Activated naive CD4-positive, alpha-beta T cell treated with anti-CD3 and anti-CD28 coated beads, Interleukin-2, amount 50 U/mL, for 72 hours (primary cell): ENCODE measurements around the gene S100PBP. TPM values are rescaled to one million over a fixed set of nuclear protein-coding genes. Genes with fewer than 3 reads are reported as not detected.
"Not testable (repeated sequence)": the region's sequence is repeated elsewhere in the genome, so short reads cannot be mapped to it uniquely, and the experiment has no call there.

ENCODE experiments used
- ATAC-seq, 2 donors: fragments of 150-1000 bp; cut with Tn5 transposase; 2 replicates each; pipeline ENCODE4 v1.10.0; 2021; ENCODE audit warnings: mild to moderate bottlenecking in 2 of 2, moderate library complexity in 2 of 2
- DNase-seq, 2 donors: peaks; one replicate each; pipeline ENCODE4 v3.0.0; 2021 to 2022; ENCODE audit warnings: low spot score in 2 of 2
- H3K27ac Mint-ChIP-seq, 2 donors: one replicate each; pipeline ENCODE4 v1.8.0; 2022; ENCODE audit warnings: mild to moderate bottlenecking in 2 of 2, mixed read lengths in 2 of 2
- H3K36me3 Mint-ChIP-seq, 2 donors: one replicate each; pipeline ENCODE4 v1.8.0; 2022; ENCODE audit warnings: mixed read lengths in 2 of 2
- H3K9me3 Mint-ChIP-seq, 2 donors: one replicate each; pipeline ENCODE4 v1.8.0; 2022; ENCODE audit warnings: mixed read lengths in 2 of 2
- total RNA-seq, 2 donors: library from RNA; stranded (reverse); gene quantifications; one replicate each; pipeline ENCODE4 v1.2.3, GENCODE V29; 2022

Gene S100PBP
- total RNA-seq, 2 donors from 2014 or later = 41.5 to 73.0 TPM

DNA sequence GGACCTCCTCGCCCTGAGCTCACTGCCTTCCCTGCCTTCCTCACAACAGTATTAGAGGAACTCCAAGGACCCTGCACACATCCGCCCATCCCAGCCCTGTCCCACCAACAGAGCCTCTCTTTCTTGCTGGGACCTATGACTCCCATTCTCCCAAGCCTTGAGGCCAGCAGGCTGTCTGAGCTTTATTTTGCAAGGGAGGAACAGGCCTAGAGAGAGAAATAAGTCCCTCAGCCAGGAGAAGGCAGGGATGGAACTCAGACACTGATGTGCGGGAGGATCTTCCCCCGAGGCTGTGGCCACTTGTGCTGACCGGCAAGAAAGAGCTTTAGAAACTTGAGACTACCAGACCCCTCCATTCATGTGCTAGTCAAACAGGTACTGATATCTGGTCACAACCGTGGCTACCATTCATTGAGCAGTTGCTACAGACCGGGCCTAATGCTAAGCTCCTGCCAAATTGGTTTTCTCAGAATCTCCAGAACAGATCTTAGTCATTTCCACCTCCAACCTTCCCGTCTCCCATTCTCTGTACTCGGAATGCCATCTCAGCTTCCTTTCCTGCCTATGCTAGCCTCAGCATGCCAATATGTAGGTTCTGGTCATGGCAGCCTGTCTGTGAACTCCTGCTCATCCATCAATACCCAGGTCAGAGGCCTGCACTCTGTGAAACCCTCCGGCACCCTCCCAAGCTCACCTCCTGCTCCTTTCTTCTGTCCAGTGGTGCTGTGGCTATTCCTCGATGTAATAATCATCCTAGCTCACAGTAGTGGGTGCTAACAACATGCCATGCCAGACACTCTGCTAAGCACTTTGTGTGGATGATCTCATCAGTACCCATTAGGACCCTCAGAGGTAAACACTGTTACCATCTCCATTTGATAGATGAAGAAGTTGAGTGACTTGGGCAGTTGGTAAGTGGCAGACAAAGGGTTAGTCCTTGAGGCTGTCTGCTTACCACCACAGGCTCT is 79.9 kb downstream of the S100PBP start:
- Mint-ChIP-seq H3K9me3 (no peaks in the 10 kb centered on the region), H3K36me3 (no peaks in the 10 kb centered on the region), H3K27ac (no peak overlapping the region)
- DNase-seq (no peak), ATAC-seq (no peak)

DNA sequence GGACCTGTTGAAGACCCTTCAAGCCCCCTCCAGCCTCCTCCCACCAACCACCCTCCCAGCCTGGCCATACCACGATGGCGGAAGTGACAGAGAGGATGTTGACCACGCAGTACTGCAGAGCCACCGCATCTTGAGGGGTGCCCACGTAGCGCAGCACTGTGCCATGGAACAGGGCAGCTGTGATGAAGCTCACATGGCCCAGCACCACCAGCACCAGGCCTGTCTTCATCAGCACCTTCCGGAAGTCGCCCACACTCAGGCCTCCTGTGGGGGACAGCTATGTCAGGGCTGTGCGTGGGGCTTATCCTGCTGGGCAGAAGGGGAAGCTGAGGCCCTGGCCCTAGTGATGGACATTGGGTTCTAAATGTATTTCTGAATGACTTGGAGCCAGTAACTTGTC is 80.6 kb downstream of the S100PBP start:
- H3K36me3 Mint-ChIP-seq = no peaks in the 10 kb centered on the region
- ATAC-seq = no peak

DNA sequence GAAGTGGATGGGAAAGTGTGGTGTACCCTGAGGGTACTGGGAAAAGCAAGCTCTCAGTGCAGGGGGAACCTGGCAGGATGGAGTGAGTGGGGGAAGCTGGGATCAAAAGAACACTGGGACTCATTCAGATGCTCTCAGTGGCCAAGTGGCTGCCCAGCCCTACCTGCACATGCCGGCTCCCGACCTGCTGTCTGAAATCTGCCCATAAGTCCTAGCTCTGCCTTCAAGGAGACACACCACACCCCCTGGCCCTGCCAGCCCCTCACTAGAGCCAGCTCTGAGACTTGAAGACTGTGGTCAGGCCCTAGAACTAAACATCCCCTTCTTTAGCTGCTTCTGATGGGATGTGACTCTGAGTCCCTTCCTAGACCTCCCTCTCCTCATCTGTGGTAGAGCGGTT is 81.5 kb downstream of the S100PBP start:
- H3K27ac Mint-ChIP-seq = no peak overlapping the region

More for the DNA sequence above, 80.6 kb downstream of the S100PBP start:
- Mint-ChIP-seq H3K27ac (no peak overlapping the region), H3K9me3 (no peaks in the 10 kb centered on the region)
- no peak for DNase-seq

DNA sequence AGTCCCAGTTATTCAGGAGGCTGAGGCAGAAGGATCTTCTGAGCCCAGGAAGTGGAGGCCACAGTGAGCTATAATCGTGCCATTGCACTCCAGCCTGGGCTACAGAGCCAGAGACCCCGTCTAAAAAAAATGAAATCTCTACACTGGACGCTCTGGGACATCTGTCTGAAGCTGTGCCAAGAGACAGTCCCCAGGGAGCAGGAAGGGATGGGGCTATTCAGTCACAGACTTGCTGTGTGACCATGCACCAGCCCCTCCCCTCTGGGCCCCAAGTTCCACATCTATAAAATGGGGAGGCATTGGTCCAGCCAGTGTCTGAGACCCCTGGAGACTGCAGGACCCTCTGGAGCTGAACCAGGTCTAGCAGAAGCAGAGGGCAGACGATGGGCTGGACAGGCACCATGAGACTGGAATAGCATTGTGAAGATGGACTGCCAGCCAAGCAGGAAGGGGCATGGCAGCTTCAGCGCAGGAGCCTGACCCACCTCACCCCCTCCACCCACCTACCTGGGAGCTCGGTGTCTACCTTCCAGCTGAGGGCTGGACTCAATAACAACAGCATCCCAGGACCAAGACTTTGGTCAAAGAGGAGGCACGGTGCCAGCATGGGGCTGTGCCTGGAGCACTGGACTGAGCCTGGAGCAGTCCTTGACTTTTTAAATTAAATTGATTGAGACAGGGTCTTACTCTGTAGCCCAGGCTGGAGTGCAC is 82.3 kb downstream of the S100PBP start:
- DNase-seq (no peak), ATAC-seq (no peak)
- Mint-ChIP-seq H3K9me3 (no peaks in the 10 kb centered on the region), H3K36me3 (no peaks in the 10 kb centered on the region), H3K27ac (no peak overlapping the region)

More for the DNA sequence above, 81.5 kb downstream of the S100PBP start:
- H3K36me3 Mint-ChIP-seq = no peaks in the 10 kb centered on the region
- no peak for ATAC-seq
- no peak for DNase-seq
- no peaks in the 10 kb centered on the region for H3K9me3 Mint-ChIP-seq

DNA sequence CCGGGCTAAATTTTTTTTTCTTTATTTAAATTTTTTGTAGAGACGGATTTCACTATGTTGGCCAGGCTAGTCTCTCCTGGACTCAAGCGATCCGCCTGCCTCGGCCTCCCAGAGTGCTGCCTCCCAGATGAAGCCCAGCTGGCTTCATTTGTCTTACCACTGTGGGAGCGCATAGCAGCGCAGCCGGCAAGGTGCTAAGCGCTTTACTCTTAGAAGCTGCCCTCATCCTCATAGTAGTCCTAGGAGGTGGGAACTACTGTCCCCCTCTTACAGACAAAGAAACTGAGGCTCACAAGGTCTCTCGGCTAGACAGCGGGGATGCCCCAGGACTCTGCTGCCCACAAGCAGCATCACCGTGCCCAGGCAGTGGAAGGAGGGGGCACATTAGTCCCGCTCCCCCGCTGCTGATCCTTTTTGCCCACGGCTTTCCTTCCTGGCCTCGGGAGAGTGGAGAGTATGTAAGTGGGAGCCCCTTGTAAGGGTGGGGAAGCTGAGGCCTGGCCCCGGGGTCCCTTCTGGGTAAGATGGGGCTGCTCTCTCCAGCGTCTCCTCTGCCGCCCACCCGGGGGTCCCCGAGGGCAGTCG is 83.0 kb downstream of the S100PBP start:
- DNase-seq = no peak

DNA sequence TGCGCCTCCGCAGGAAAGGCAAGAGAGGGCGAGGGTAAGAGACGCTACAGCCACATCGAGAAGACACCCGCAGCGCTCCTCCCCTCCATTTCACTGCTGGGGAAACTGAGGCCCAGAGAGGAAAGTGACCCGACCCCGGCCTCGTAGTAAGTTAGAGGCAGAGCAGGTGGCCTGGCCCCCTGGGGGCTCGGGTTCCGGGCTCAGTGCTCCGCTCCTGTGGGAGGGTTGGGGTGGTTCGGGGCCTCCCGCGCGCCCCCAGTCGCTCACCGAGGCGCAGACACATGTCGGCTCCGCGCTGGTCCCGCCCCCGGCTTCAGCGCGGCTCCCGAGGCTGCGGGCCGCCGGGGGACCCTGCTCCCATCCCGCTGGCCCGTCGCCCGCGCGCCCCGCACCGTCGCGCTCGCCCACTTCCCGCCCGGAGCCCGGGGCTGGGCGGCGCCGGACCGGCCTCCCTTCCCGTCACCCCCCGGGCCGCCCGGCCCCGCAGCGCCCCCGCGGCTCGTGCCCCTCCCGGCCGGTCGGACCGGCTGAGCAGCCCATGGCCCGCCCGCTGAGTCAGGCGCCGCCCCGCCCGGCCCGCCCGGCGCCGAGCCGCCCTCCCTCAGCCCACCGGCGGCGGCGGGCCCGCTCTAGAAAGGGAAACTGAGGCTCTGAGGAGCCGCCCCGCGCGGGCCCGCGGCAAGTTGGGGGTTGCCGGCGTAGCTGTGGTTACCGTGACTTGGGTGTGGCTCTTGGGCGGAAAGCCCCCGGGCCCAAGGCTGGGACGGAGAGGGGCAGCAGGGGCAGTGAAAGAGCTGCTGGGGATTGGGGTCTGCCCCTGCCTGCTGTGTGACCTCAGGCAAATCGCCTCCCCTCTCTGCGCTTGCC is 83.7 kb downstream of the S100PBP start, which contains the start of gene TMEM54:
TMEM54 (minus strand) TSS at position 434 of the 867 bp plus-strand sequence; CDS start at position 283, 151 bp downstream.
- DNase-seq (peak in 1 of 2 donors; percentile 32), ATAC-seq (peak; percentile 58 to 65)
- no peaks in the 10 kb centered on the region for H3K36me3 Mint-ChIP-seq

More for the DNA sequence above, 83.0 kb downstream of the S100PBP start:
- ATAC-seq = no peak
- no peak overlapping the region for H3K27ac Mint-ChIP-seq
- H3K36me3 Mint-ChIP-seq = no peaks in the 10 kb centered on the region
- no peaks in the 10 kb centered on the region for H3K9me3 Mint-ChIP-seq

DNA sequence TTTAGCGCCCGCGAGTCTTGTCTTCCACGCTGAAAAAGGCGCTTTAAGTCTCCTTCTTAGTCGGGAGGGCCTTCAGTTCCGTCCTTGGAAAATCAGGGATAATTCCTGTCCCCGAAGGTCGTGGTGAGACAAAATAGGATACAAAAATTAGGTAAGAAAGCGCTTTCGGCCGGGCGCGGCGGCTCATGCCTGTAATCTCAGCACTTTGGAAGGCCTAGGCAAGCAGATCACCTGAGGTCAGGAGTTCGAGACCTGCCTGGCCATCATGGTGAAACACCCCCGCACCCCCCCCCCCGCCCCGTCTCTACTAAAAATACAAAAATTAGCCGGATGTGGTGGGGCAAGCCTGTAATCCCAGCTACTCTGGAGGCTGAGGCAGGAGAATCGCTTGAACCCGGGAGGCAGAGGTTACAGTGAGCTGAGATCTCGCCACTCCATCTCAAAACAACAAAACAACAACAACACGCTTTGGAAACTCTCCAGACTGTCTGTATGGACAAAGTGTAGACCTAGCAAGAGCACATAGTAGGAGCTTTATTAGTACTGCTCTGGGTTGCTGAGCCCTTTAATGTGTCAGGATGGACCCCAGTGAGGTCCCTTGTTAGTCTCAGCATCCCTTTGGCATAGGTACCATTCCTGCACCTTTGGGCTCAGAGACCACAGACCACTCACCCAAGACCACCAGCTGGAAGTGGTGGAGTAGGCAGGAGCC is 84.5 kb downstream of the S100PBP start:
- ATAC-seq (no peak), DNase-seq (no peak)
- H3K36me3 Mint-ChIP-seq = no peaks in the 10 kb centered on the region
- H3K9me3 Mint-ChIP-seq = no peaks in the 10 kb centered on the region
- no peak overlapping the region for H3K27ac Mint-ChIP-seq

More for the DNA sequence above, 83.7 kb downstream of the S100PBP start, which contains the start of gene TMEM54:
- no peaks in the 10 kb centered on the region for H3K9me3 Mint-ChIP-seq
- no peak within 1 kb of the TSS for H3K27ac Mint-ChIP-seq

DNA sequence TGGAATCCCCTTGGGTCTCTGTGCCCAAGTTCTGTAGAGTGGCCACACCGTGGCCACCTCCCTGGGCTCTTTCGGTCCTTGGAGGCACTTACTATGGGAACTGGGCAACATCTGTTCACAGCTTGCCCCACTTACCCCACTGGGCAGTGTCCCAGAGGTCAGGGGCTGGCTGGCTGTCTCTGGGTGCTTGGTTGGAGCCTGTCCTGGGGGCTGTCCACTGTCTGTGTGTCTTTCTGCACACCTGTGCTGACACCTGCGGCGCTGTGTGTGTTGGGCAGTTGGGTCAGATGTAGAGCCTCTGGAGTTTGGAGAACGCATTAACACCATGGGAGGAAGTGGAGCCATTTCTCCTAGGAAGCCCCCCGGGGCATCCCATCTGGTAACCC is 85.1 kb downstream of the S100PBP start:
- no peaks in the 10 kb centered on the region for H3K36me3 Mint-ChIP-seq
- no peak overlapping the region for H3K27ac Mint-ChIP-seq
- ATAC-seq (no peak), DNase-seq (no peak)
- no peaks in the 10 kb centered on the region for H3K9me3 Mint-ChIP-seq

DNA sequence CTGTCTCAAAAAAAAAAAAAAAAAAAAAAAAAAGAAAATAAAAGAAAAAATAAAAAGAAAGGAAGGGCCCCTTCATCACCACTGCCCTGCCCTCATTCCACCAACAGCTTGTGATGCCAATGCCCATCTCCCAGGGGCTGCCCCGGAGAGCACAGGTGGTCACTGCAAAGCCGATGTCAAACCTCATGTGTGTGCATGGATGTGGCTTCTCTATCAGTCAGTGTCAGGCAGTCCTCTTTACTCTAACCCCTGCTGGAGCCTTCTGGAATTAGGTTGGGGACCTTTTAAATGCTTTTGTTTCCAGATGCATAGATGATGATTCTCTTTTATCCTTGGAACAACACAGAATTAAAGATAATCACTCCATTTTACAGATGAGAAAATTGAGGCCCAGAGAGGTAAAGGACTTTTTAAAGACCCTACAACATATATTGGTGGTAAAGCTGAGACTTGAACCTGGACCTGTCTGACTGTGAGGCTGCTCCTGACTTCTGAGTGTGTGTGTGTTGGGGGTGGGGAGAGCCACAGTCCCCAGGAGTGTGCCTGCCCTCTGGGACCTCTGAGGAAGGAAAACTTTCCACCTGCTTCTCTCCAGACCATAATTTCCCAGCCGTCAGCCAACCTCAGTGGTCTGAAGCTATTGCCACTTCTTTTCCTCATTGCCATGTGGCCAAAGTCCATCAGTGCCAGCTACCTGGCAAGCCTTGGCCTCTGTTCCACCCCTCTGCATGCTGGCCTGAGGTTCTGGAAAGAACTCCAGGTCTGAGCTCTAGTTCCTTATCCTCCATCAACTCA is 86.7 kb downstream of the S100PBP start:
- no peak for DNase-seq
- ATAC-seq = no peak
- Mint-ChIP-seq H3K27ac (no peak overlapping the region), H3K9me3 (no peaks in the 10 kb centered on the region), H3K36me3 (no peaks in the 10 kb centered on the region)

DNA sequence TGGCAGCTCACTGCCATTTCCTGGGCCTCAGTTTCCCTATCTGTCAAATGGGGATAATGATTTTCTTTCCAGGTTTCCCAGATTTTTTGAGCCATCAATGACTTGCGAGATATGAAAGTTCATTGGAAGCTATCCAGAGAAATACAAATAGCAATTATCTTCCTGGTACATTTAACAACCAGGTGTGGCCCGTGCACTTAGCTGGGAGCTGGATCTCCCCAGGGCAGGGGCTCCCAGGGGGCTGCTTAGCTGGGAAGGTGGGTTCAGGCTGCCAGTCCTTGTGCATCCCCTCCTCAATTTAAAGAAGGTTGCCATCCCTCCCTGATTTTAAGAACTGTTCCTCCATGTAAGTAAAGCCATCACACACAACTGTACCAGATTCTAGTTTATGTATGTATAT is 87.3 kb downstream of the S100PBP start:
- DNase-seq = no peak
- Mint-ChIP-seq H3K9me3 (no peaks in the 10 kb centered on the region), H3K27ac (no peak overlapping the region), H3K36me3 (no peaks in the 10 kb centered on the region)
- no peak for ATAC-seq

DNA sequence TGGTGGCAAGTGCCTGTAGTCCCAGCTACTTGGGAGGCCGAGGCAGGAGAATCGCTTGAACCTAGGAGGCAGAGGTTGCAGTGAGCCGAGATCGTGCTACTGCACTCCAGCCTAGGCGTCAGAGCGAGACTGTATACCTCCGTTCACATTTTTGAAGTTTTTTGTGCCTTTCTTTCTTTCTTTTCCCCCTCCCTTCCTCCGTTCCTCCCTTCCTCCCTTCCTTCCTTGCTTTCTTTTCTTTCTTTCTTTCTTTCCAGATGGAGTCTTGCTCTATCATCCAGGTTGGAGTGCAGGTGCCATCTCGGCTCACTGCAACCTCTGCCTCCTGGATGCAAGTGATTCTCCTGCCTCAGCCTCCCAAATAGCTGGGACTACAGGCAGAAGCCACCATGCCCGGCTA is 88.1 kb downstream of the S100PBP start:
- not testable (repeated sequence) for DNase-seq, H3K27ac Mint-ChIP-seq, ATAC-seq, H3K36me3 Mint-ChIP-seq, H3K9me3 Mint-ChIP-seq

DNA sequence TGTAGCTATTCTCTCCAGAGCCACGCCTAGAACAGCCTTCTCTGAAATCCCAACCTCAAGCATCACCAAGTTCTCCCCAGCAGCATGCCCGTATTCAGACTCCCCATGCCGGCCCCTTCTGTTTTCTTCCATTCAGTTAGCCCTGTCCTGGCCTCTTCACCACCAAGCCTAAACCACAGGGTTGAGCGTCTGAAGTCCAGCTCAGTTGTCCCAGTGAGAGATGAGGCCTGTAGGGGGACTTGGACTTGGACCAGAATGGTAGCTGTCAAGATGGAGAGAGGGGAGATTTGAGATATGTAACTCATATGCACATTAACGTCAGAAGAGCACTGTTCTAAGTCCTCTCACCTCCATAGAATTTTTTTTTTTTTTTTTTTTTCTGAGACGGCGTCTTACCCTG is 89.2 kb downstream of the S100PBP start:
- no peaks in the 10 kb centered on the region for H3K36me3 Mint-ChIP-seq
- DNase-seq (no peak), ATAC-seq (no peak)
- no peaks in the 10 kb centered on the region for H3K9me3 Mint-ChIP-seq
- no peak overlapping the region for H3K27ac Mint-ChIP-seq

DNA sequence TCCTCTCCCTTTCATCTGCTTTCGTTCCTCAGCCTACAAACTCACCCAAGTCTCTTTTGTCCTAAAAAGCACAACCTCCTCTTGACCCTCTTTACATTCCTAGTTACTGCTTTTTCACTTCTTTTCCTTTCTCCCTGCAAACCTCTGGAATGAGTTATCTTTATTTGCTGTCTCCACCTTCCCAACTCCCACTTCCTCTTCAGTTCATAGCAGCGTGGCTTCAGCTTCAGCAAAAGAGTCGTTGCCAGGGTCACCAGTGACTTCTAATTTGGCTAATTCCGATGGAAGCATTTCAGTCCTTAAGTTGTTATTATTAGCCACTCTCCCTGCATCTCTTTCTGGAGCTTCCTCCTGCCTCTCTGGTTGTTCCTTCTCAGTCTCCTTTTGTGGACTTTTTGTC is 90.0 kb downstream of the S100PBP start:
- ATAC-seq (no peak), DNase-seq (no peak)
- no peak overlapping the region for H3K27ac Mint-ChIP-seq
- H3K36me3 Mint-ChIP-seq = no peaks in the 10 kb centered on the region
- no peaks in the 10 kb centered on the region for H3K9me3 Mint-ChIP-seq
